A549 (cell line): Measurements from ENCODE around the gene GABBR2. TPM values are rescaled to one million over a fixed set of nuclear protein-coding genes. Genes with fewer than 3 reads are reported as not detected.

Experiments used
- ATAC-seq, 2 experiments: fragments of 200-7000 bp in 1 of 2; fragments of >200 bp in 1 of 2; cut with Nextera tagmentation in 1 of 2; cut with Tn5 transposase in 1 of 2; 3 replicates each; pipeline versions ENCODE4 v1.8.0 to v1.9.1; 2018 to 2020; ENCODE audit warnings: mild to moderate bottlenecking in 1 of 2, moderate library complexity in 1 of 2
- CTCF ChIA-PET: fragments of 300-600 bp; sonication (Branson Sonifier 250); formaldehyde crosslinking; extraction: SDS; loops from one replicate; lab custom pipeline; 2021; ENCODE audit warnings: antibody characterized with exemption, inconsistent platforms; lab: Yijun Ruan, JAX
- POLR2A ChIA-PET: fragments of 350-600 bp; formaldehyde crosslinking; extraction: SDS; loops from one replicate; lab custom pipeline; 2021; ENCODE audit warnings: antibody characterized with exemption, inconsistent platforms; lab: Yijun Ruan, JAX
- DNase-seq, 2 experiments: peaks; one replicate each; pipeline versions ENCODE4 v3.0.0 to v3.0.0-alpha.2; 2011 to 2016; ENCODE audit warnings: low read depth in 1 of 2, low spot score in 1 of 2
- FAIRE-seq: peaks from 2 replicates; lab custom pipeline; 2011; peaks lifted over from hg19 to GRCh38; lab: Jason Lieb, UNC
- H3K27ac ChIP-seq, 2 experiments: fragments of >200 bp; sonication (Bioruptor Twin); formaldehyde crosslinking; 3 replicates each; pipeline ENCODE4 v1.5.1; 2016 to 2017
- H3K4me1 ChIP-seq: fragments of >200 bp; sonication (Bioruptor Twin); formaldehyde crosslinking; 3 replicates; pipeline ENCODE4 v1.6.1; 2016
- H3K4me2 ChIP-seq: fragments of >200 bp; sonication (Bioruptor Twin); formaldehyde crosslinking; 3 replicates; pipeline ENCODE4 v1.6.1; 2016
- H3K4me3 ChIP-seq: fragments of >200 bp; sonication (Bioruptor Twin); formaldehyde crosslinking; 3 replicates; pipeline ENCODE4 v1.5.1; 2016
- H3K9me3 ChIP-seq: fragments of >200 bp; sonication (Bioruptor Twin); formaldehyde crosslinking; 3 replicates; pipeline ENCODE4 v1.6.1; 2016
- CBX2 ChIP-seq: fragments of 200-600 bp; sonication (generic); IDR thresholded peaks from 2 replicates; pipeline ENCODE4 v1.6.1; 2016; ENCODE audit warnings: low read depth, mild to moderate bottlenecking, borderline replicate concordance
- CEBPB ChIP-seq, 2 experiments: fragments of >200 bp in 1 of 2; sonication (Bioruptor Twin) in 1 of 2; formaldehyde crosslinking in 1 of 2; IDR thresholded peaks; 2 replicates each; pipeline ENCODE4 v1.6.1; 2012 to 2016
- EHMT2 ChIP-seq: fragments of 200-600 bp; sonication (generic); IDR thresholded peaks from 2 replicates; pipeline ENCODE4 v1.6.1; 2016; ENCODE audit warnings: antibody characterized with exemption, low read depth, mild to moderate bottlenecking, moderate library complexity
- EP300 ChIP-seq, 2 experiments: fragments of >200 bp; sonication (Bioruptor Twin); formaldehyde crosslinking; IDR thresholded peaks; 2 replicates in 1 of 2; 3 replicates in 1 of 2; pipeline ENCODE4 v1.6.1; 2016 to 2017
- FOSB ChIP-seq: fragments of 250-450 bp; sonication (Bioruptor Pico); IDR thresholded peaks from 2 replicates; pipeline ENCODE4 v1.5.0; 2020; ENCODE audit warnings: mild to moderate bottlenecking, moderate library complexity
- HOXB13 ChIP-seq: fragments of 250-450 bp; sonication (Bioruptor Pico); IDR thresholded peaks from 2 replicates; pipeline ENCODE4 v1.5.0; 2020; ENCODE audit warnings: low read depth, mild to moderate bottlenecking, moderate library complexity
- JUN ChIP-seq, 2 experiments: fragments of >200 bp; sonication (Bioruptor Twin); formaldehyde crosslinking; IDR thresholded peaks; 2 replicates in 1 of 2; 3 replicates in 1 of 2; pipeline ENCODE4 v1.6.1; 2016 to 2017
- JUNB ChIP-seq: fragments of >200 bp; sonication (Bioruptor Twin); formaldehyde crosslinking; IDR thresholded peaks from 2 replicates; pipeline ENCODE4 v1.6.1; 2016
- KDM5A ChIP-seq: fragments of 200-600 bp; sonication (generic); IDR thresholded peaks from 2 replicates; pipeline ENCODE4 v1.6.1; 2016; ENCODE audit warnings: antibody characterized with exemption, mild to moderate bottlenecking
- MYC ChIP-seq: IDR thresholded peaks from 2 replicates; pipeline ENCODE4 v1.6.1; 2012; ENCODE audit warnings: mild to moderate bottlenecking, inconsistent platforms, low read length, improper control_type of control experiment, borderline replicate concordance
- NFE2L2 ChIP-seq: fragments of 150-350 bp; conservative IDR thresholded peaks from 2 replicates; pipeline ENCODE4 v1.6.1; 2014; ENCODE audit warnings: low read length
- RAD21 ChIP-seq, 2 experiments: fragments of >200 bp in 1 of 2; sonication (Bioruptor Twin) in 1 of 2; formaldehyde crosslinking in 1 of 2; IDR thresholded peaks in 1 of 2; conservative IDR thresholded peaks in 1 of 2; 2 replicates in 1 of 2; 3 replicates in 1 of 2; pipeline ENCODE4 v1.6.1; 2012 to 2018; ENCODE audit warnings: inconsistent platforms in 1 of 2
- RCOR1 ChIP-seq: fragments of 150-350 bp; IDR thresholded peaks from 2 replicates; pipeline ENCODE4 v1.6.1; 2014; ENCODE audit warnings: antibody characterized with exemption, low read length, low read depth
- SMC3 ChIP-seq: fragments of >200 bp; sonication (Bioruptor Twin); formaldehyde crosslinking; IDR thresholded peaks from 3 replicates; pipeline ENCODE4 v1.6.1; 2018; ENCODE audit warnings: inconsistent platforms
- SREBF2 ChIP-seq: fragments of 450-650 bp; IDR thresholded peaks from 2 replicates; pipeline ENCODE4 v1.6.1; 2014; ENCODE audit warnings: mild to moderate bottlenecking, moderate library complexity
- TFCP2L1 ChIP-seq: fragments of 250-450 bp; sonication (Bioruptor Pico); IDR thresholded peaks from 2 replicates; pipeline ENCODE4 v1.5.0; 2021; ENCODE audit warnings: mild to moderate bottlenecking
- ZFP36 ChIP-seq: fragments of 450-650 bp; IDR thresholded peaks from 2 replicates; pipeline ENCODE4 v1.6.1; 2014; ENCODE audit warnings: borderline replicate concordance; ENCODE audit not compliant: partially characterized antibody
- ZNF302 ChIP-seq: fragments of 250-450 bp; sonication (Bioruptor Pico); IDR thresholded peaks from 2 replicates; pipeline ENCODE4 v1.9.0; 2021; ENCODE audit warnings: inconsistent platforms, mild to moderate bottlenecking, moderate library complexity
- WGBS: methylation state at CpG from one replicate; pipeline ENCODE4 v1.1.6; 2017; ENCODE audit errors: missing lambda C conversion rate; 5-methylcytosine and 5-hydroxymethylcytosine counted together
- polyA plus RNA-seq, 4 experiments: library from polyadenylated mRNA; depleted of rRNA in 3 of 4; stranded (reverse); fragments of >200 nt; fragmentation: RNase III in 1 of 4; extraction: RNeasy Plus Mini Kit Qiagen cat#74134 plus additional on column Dnase treatment in 1 of 4; gene quantifications; 2 replicates in 3 of 4; 3 replicates in 1 of 4; pipeline ENCODE4 v1.2.3, GENCODE V29; 2011 to 2017
- TF ChIP-seq, protein P1 (sequence below): fragments of >200 bp; sonication (Bioruptor Twin); formaldehyde crosslinking; IDR thresholded peaks from 3 replicates; pipeline ENCODE4 v1.5.1; 2016
- TF ChIP-seq, protein P2 (sequence below): fragments of 150-350 bp; IDR thresholded peaks from 2 replicates; pipeline ENCODE4 v1.6.1; 2014; ENCODE audit warnings: low read depth, mild to moderate bottlenecking, low read length
- TF ChIP-seq, protein P3 (sequence below): fragments of >200 bp; sonication (Bioruptor Twin); formaldehyde crosslinking; IDR thresholded peaks from 3 replicates; pipeline ENCODE4 v1.6.1; 2016

GABBR2 gene
- polyA plus RNA-seq, 2 of the 4 experiments (the other 2 are of a cell fraction) = 0.08 to 0.57 TPM

DNA sequence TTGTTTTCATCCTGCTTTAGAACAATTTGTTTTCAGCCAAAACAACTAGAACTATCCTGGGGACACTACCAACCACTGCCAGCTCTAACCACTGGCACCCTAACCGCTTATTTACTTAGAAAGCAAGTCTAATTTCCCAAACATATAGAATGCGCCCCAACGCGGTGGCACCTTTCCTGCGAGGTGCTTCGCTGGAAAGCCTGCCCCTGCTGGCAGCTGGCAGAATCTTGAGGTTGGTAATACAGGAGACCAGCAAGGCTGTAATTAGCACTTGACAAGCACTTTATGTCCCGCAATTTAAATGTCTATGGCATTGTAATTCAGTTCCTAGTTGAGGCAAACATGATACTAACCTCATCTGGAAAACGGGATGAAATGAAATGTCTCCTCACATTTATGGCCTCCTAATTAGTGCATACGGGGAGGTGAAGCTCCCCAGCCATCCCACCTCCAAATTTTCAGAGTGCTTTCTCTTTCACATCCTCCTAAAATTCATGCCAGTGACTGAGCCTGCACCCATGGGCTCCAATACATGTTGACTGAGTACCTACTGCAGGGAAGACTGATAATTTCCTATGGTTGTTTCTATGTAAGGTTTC lies 30.4 kb downstream of the GABBR2 start:
- Histone ChIP-seq H3K4me3 (no peak overlapping the region), H3K4me2 (no peak overlapping the region), H3K27ac (no peak overlapping the region), H3K9me3 (0 out of 3 replicates have a peak, but pooled peaks cover 5% of the 10 kb centered on the region), H3K4me1 (no peaks in the 10 kb centered on the region)
- DNase-seq (peak; percentile 20 to 26), ATAC-seq (peak; percentile 68 to 85; a peak in 5 of 6 replicates), FAIRE-seq (no peak)
- TF ChIP-seq SREBF2 = no peak
- TF ChIP-seq, protein P1, sequence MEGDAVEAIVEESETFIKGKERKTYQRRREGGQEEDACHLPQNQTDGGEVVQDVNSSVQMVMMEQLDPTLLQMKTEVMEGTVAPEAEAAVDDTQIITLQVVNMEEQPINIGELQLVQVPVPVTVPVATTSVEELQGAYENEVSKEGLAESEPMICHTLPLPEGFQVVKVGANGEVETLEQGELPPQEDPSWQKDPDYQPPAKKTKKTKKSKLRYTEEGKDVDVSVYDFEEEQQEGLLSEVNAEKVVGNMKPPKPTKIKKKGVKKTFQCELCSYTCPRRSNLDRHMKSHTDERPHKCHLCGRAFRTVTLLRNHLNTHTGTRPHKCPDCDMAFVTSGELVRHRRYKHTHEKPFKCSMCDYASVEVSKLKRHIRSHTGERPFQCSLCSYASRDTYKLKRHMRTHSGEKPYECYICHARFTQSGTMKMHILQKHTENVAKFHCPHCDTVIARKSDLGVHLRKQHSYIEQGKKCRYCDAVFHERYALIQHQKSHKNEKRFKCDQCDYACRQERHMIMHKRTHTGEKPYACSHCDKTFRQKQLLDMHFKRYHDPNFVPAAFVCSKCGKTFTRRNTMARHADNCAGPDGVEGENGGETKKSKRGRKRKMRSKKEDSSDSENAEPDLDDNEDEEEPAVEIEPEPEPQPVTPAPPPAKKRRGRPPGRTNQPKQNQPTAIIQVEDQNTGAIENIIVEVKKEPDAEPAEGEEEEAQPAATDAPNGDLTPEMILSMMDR = peak; percentile 39
- peak in 1 of 2 experiments; percentile 16; a peak in 1 of 5 replicates for TF ChIP-seq RAD21 (conservative IDR thresholded peaks at IDR 0.05 in 1 of 2, IDR thresholded peaks at IDR 0.05 in 1 of 2)
- ChIA-PET CTCF (interaction anchor here (1.3 to 1.4 kb wide), 2 partner anchors 8 to 29 kb away, joined by 3 read pairs; no protein-coding TSS in a partner anchor), POLR2A (no interaction called here)
- 24% methylated on average over 9 of the region's 9 CpGs for WGBS

DNA sequence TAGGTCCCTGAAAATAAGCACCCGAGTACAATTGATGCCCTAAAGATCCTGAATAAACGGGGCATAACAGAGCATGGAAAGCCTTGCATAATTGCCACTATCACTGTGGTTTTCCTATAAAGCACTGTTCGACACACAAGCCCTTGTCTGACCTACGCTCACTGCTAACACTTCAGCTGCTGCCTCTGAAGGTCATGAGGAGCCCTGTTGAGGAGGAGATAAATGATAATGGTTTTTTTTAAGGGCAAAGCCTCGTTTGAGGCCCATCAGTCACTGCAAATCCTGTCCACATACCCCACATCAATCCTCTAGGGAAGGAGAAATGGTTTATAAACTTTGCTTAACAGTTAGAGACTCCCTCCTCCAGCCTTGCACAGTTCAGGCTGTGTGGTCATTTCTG lies 35.1 kb downstream of the GABBR2 start:
- CTCF ChIA-PET = no interaction called here

DNA sequence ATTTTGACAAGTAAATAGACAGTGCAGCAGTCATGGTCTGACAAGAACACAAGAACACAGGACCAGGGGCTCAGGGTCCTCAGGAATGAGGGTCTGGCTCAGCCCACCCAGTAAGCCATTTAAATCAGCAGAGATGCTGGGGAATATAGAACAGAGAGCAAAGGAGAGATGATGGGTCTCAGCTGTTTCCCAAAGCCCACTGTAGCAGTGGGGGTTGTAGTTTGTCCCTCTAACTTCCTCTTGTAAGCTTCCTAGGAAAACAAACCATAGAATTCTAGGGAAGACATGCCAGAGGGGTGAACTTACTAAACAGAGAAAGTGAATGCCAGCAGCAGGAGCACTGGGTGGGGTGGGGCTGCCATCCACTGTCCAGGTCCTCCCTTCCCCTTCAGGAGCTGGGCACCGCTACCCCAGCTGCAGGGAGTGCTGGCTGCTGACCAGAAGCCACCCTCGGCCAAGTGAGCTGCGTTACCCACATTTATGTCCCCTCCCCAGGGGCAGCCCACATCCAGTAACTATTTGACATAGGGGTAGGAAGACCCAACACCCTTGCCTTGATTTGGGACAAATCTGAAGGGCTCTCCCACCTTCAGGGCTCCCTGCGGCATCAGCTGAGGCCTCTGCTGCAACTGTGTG lies 41.6 kb downstream of the GABBR2 start:
- WGBS = 26% methylated on average over 4 of the region's 4 CpGs
- no peaks in the 10 kb centered on the region for H3K4me1 ChIP-seq
- ATAC-seq = no peak
- no peak overlapping the region for H3K4me3 ChIP-seq
- no peak for FAIRE-seq
- no peak overlapping the region for H3K27ac ChIP-seq
- H3K9me3 ChIP-seq = no peaks in the 10 kb centered on the region
- TF ChIP-seq, protein P2, sequence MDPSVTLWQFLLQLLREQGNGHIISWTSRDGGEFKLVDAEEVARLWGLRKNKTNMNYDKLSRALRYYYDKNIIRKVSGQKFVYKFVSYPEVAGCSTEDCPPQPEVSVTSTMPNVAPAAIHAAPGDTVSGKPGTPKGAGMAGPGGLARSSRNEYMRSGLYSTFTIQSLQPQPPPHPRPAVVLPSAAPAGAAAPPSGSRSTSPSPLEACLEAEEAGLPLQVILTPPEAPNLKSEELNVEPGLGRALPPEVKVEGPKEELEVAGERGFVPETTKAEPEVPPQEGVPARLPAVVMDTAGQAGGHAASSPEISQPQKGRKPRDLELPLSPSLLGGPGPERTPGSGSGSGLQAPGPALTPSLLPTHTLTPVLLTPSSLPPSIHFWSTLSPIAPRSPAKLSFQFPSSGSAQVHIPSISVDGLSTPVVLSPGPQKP = no peak
- no peak for TF ChIP-seq JUN (IDR thresholded peaks at IDR 0.05)
- no peak for TF ChIP-seq TFCP2L1 (CRISPR knock-in tag)
- no peak for TF ChIP-seq RCOR1
- no peak for TF ChIP-seq EP300 (IDR thresholded peaks at IDR 0.05)
- TF ChIP-seq FOSB (CRISPR knock-in tag) = no peak
- TF ChIP-seq CBX2 = no peak
- TF ChIP-seq HOXB13 = no peak
- TF ChIP-seq KDM5A = no peak
- no peak for TF ChIP-seq MYC
- no peak for TF ChIP-seq JUNB
- TF ChIP-seq SREBF2 = no peak
- TF ChIP-seq EHMT2 = no peak
- no peak for TF ChIP-seq ZNF302
- no peak for TF ChIP-seq ZFP36
- no peak for TF ChIP-seq CEBPB (IDR thresholded peaks at IDR 0.05)
- no peak for TF ChIP-seq NFE2L2
- ChIA-PET CTCF (interaction anchor here (1.6 kb wide), 1 partner anchor 13 kb away, joined by 3 read pairs; no protein-coding TSS in a partner anchor), POLR2A (no interaction called here)
- no peak overlapping the region for H3K4me2 ChIP-seq
- DNase-seq = no peak

More for the DNA sequence above, 35.1 kb downstream of the GABBR2 start:
- Histone ChIP-seq H3K9me3 (0 out of 3 replicates have a peak, but pooled peaks cover 5% of the 10 kb centered on the region), H3K4me2 (no peak overlapping the region), H3K27ac (no peak overlapping the region), H3K4me1 (no peaks in the 10 kb centered on the region), H3K4me3 (no peak overlapping the region)
- TF ChIP-seq SMC3 = no peak
- TF ChIP-seq, protein P3, sequence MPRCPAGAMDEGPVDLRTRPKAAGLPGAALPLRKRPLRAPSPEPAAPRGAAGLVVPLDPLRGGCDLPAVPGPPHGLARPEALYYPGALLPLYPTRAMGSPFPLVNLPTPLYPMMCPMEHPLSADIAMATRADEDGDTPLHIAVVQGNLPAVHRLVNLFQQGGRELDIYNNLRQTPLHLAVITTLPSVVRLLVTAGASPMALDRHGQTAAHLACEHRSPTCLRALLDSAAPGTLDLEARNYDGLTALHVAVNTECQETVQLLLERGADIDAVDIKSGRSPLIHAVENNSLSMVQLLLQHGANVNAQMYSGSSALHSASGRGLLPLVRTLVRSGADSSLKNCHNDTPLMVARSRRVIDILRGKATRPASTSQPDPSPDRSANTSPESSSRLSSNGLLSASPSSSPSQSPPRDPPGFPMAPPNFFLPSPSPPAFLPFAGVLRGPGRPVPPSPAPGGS = no peak
- no peak for ATAC-seq
- WGBS = 12% methylated on average over 5 of the region's 5 CpGs
- POLR2A ChIA-PET = no interaction called here
- DNase-seq = no peak
- no peak for FAIRE-seq
